HG03039 (cell line): ENCODE data around the gene PPP3CA.
A peak's percentile ranks its signal among the peaks of the same experiment; 100 is the strongest.
"Not testable (repeated sequence)": the region's sequence is repeated elsewhere in the genome, so short reads cannot be mapped to it uniquely, and the experiment has no call there.

Source experiments
- ATAC-seq: cut with Tn5 transposase; IDR thresholded peaks from one replicate; pipeline ENCODE4 v1.9.1; 2021; ENCODE audit warnings: mild to moderate bottlenecking, moderate library complexity; ENCODE audit not compliant: unreplicated experiment

Gene PPP3CA

DNA sequence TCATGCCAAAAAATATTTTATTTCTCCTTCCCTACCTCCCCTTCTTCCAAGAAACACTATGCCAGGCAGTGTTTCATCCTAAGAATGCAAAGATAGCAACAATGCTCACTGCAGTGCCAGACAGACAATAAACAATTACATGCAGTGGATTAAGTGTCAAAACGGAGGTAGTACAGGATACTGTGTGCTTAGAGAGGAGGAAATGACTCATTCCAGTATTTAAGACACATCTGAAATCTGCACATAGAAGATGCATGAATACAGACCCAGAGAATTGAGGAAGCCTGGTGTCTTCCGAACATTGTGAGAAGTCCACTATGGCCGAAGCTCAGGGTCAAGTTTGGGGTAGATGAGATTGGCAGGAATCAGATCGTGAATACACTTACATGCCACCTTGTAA, 326.4 kb downstream of the PPP3CA start:
- ATAC-seq = peak; percentile 55

DNA sequence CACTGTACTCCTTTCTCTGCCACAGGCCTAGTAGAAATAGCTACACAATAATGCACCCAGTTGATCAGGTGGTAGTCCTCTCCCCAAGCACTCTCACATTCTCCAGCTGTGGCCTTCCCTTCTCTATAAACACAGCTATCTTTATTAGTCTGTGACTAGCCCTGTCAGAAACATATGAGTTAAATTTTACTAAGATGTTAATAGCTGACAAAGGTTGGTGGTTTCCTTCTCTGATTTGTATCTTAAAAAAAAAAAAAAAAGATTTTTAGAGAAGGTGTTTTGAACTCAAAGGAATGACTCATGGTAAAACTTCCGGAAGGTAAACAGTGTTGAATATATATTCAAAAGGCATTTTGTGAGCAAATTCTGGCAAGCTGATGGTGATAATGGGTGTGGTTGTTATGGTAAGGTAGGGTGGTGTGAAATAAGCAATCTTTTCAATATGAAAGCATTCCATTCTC, 327.4 kb downstream of the PPP3CA start:
- ATAC-seq = peak; percentile 34

DNA sequence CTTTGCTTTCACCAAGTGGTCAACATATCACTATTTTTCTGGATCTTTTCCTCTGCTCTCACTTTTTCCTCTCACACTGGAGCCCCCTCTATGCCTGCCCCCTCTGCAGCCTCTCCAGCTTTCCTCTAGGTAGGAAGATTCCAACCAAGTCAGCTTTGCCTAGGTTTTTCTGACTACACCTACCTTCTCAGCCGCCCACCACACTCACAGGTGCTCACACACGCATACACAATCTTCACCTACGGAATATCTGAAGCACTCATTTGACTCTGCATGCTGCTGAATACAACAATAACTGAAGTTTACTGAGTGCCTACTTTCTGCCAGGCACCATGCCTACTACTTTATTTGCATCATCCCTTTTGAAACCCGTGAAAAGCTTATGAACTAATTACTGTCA, 328.0 kb downstream of the PPP3CA start:
- no peak for ATAC-seq

DNA sequence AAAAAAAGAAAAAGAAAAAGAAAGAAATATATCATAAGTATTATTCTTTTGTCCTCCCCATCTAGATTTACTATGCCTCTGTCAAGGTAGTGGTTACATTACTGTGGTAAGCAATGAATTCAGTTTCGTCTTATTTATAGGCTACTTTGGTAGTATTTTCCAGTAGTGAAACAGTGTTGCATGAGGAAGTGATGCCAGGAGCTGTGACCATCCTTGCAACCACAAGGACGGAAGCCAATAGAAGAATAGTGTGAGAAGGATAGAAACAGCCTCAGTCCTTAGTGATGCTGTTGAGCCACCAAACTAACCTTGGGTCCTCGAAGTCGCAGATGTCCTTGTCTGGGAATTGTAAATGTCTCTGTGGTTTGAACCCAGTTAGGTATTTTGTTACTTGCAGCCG, 328.5 kb downstream of the PPP3CA start:
- ATAC-seq = peak; percentile 74

DNA sequence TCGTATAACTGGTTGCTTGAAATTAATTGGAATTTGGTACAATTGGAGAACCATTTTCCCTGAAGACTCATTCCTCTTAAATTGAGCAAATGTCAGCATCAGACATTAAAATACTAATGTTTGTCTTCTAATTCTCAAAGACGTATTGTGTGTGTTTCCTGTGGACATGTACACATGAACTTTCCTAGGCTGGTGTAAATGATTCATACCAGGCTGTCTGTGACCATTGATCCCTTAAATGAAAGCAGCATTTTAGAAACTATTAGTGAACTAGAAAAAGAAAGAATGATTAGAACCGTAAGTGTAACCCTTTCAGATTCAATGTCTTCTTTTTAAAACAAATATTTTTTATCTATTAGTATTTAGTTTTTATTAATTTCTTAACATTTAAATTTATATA, 332.9 kb downstream of the PPP3CA start:
- ATAC-seq = peak; percentile 37

DNA sequence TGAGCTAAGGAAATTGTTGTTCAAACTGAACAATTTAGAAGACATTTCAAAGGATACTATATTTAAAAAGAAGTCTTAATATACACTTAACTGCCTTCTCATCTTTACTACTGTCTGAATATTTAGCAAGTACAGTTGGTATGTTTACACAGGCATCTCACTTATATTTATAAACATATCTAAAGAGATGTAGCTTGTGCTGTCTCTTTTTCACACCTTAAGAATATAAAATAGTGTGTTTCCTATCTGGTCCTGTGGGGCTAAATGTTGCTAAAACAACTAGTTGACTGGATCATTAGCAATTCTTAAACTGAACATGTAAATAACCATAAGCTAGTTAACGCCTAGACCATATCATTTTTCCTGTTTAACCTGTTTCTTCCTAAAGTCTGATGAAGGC, 336.3 kb downstream of the PPP3CA start:
- no peak for ATAC-seq

DNA sequence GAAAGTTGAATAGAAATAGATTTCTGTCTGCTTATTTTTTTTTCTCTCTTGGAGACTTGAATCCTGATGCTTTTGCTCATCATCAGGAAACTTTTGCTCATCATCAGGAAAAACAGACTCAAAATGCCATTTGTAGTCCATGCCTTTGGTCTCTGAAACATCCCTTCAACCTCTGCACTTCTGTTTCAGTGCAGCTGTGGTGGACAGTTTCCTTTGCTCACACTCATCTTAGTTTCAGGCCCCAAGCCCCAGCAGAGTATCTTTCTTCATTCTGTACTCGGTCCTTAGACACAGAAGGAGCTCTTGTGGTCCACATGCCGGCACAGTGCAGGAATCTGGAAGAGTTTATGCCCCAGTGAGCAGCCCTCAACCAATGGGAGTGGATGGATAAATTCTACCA, 337.9 kb downstream of the PPP3CA start:
- peak; percentile 46 for ATAC-seq

DNA sequence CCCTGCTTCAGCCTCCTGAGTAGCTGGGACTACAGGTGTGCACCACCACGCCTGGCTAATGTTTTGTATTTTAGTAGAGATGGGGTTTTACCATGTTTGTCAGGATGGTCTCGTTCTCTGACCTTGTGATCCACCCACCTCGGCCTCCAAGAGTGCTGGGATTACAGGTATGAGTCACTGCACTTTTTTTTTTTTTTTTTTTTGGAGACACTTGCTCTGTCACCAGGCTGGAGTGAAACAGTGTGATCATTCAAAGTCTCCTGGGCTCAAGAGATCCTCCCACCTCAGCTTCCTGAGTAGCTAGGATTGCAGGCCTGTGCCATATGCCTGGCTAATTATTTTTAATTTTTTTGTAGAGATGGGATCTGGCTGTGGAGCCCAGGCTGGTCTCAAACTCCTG, 338.8 kb downstream of the PPP3CA start:
- no peak for ATAC-seq

DNA sequence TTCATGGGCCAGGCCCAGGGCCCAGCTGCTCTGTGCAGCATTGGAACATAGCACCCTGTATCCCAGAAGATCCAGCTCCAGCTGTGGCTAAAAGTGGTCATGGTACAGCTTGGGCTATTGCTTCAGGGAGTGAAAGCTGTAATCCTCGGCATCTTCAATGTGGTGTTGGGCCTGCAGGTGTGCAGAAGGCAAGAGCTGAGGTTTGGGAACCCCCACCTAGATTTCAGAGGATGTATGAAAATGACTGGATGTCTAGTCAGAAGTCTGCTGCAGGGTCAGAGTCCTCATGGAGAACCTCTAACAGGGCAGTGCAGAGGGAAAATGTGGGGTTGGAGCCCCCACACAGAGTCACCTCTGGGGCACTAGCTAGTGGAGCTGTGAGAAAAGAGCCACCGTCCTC, 341.7 kb downstream of the PPP3CA start:
- peak; percentile 51 for ATAC-seq

DNA sequence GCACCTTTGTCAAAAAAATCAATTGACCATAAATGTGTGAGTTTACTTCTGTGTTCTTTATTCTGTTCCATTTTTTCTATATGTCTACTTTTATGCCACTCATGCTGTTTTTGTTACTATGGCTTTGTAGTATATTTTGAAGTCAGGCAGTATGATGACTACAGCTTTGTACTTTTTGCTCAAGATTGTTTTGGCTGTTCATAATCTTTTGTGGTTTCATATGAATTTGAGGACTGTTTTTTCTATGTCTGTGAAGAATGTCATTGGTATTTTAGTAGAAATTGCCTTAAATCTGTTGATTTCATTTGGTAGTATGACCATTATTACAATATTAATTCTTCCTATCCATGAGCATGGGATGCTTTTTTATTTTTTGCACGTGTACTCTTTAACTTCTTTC, 346.8 kb downstream of the PPP3CA start:
- no peak for ATAC-seq

DNA sequence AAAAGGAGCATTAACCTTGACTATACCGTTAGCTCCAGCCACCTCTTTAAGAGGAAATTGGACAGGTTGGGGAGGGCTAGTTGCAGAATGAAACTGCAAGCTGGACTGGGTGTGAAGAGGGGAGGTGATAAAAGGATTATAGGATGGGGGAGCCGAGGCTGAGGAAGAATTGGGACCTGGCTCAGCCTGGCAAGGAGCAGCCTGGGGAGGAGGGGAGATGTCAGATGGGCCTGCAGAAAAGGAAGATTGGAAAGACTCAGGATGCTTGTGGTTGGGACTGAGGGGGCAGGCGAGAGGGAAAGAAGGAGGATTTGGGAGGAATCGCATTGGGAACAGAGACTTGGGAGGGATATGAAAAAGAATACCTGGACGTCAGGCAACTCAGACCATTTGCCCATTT, 351.7 kb downstream of the PPP3CA start:
- ATAC-seq = no peak

DNA sequence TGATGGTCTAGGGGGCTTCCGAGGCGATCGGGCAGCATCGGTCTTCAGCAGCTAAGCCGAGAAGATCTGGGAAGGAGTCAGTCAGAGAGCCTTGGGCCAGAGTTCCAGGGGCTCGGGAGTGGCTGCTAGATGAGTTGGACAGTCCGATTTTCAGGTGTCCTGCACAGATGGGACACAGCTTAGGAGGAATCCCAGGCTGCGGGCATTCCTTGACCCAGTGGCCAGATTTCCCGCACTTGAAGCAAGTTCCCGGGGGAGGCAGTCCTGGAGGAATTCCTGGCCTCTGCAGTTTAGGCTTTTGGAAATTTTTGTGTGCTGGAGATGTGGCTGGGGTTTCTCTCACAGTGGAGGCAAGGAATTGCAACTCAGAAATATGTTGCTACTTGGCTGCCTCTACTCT, 352.3 kb downstream of the PPP3CA start:
- ATAC-seq = not testable (repeated sequence)

DNA sequence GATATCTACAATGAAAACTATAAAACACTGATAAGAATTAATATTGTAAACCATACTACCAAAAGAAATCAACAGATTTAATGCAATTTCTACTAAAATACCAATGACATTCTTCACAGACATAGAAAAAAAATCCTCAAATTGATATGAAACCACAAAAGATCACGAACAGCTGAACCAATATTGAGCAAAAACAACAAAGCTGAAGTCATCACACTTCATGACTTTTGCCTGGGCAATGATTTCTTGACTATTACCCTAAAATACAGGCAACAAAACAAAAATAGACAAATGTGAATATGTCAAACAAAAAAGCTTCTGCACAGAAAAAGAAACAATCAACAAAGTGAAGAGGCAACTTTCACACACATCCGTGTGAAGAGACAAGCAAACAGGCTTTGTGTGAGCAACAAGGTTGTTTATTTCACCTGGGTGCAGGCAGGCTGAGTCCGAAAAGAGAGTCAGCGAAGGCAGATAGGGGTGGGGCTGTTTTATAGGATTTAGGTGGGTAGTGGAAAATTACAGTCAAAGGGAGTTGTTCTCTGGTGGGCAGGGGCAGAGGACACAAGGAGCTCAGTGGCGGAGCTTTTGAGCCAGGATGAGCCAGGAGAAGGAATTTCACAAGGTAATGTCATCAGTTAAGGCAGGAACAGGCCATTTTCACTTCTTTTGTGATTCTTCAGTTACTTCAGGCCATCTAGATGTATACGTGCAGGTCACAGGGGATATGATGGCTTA, 355.8 kb downstream of the PPP3CA start:
- ATAC-seq = not testable (repeated sequence)

DNA sequence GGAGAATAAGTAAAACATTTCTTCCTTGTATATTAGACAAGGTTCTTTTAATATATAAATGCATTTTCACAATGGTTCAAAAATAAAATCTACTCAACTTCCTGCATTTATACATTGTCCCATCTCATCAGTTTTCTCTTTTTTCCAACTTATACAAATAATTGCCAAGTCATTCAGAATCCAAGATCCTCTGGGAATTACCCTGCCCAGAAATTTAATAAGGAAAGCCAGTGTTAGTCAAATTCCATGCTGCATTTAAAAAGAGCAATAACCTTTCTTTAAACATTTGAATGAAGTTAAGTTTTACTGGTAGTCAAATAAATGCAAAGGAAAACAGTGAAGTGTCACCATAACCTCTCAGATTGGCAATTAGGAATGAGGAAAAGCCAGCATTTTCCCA, 357.9 kb downstream of the PPP3CA start:
- ATAC-seq = no peak

DNA sequence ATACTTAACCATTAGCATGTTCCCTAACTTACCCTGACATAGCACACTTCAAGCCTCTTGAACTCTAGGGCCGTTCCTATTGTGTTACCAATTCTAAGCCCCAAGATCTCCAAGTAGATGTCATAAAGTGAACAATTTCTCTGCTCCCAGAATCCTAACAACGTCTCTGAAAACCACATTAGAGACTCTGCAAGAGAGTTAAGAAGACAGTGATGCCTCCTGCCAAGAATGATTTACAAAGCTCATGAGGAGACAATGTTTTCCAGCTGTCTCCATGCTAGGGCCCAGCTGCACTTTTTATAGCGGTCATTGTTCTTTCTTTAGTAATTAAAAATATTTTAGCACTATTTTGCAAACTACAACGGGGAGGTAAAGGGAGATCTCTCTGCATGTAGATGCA, 358.4 kb downstream of the PPP3CA start:
- ATAC-seq = no peak

DNA sequence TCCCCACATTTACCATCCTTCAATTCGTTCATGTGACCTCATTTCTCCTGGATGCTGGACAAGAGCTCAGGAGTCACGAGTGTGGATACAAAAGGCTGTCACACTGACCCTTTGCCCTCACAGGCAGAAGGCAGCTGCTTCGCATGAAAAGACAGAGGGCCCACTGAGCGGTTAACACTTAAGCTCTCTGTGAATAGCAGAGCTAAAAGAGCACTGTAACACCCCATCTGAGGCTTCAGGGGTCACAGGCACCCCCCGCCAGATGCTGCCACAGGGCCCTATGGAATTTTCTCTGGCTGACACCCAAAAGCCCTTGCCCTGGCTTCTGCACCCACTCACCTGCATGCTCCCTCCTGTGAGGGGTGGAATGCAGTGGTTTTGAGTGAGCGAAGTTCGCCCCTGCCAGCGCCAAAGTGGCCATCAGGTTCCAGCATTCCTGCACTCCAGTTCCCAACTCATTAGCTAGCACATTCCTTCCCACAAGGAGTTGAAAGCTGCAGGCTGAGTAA, 360.9 kb downstream of the PPP3CA start:
- ATAC-seq = no peak

DNA sequence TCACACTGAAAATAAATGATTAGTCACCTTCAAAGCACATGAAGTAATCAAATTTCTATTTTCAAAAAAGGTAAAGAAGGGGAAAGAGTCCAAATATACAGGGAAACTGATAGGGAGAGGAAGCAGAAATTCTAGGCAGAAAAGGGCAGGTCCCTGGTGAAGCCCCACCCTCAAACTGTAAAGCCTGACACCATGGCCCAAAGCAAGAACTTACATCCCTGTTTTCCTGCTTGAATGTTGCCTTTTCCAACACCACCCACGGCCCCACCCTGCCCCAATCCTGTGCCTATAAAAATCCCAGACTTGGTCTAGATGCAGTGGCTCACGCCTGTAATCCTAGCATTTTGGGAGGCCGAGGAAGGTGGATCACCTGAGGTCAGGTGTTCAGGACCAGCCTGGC, 361.8 kb downstream of the PPP3CA start:
- no peak for ATAC-seq

DNA sequence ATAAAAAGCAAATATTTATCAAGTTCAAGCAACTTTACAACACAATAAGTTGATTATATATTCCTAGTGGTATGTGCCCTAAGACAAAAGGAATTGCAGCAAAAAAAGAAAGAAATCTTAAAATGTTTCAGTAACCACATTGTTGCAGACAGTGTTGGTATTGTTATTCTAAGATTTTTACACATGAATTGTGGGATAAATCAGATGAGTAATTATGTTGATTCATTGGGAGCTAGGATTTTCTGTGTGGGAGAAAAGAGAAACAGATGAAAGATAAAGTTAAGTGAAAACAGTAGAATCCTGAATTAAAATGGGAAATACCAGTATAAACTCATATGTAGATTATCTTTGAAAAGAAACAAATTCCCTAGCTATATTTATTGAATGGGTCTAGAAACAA, 362.4 kb downstream of the PPP3CA start:
- no peak for ATAC-seq

DNA sequence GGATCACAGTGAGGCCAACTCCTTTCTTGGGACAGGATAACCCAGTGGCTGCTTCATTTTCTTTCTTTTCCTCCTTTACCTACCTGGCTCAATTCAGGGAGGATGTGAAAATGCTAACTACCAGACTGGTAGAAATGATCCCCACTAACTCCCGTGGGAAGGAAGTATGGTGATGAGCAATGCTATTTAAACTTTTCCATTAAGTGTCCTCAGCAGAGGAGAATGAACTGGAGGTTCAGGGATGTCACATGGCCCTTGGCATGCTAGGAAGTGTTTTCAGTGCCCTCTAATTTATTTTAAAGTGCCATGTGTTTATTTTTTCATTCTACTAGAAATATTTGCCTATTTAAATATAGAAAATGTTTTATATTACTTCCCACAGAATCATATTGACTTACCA, 363.9 kb downstream of the PPP3CA start:
- ATAC-seq = no peak

DNA sequence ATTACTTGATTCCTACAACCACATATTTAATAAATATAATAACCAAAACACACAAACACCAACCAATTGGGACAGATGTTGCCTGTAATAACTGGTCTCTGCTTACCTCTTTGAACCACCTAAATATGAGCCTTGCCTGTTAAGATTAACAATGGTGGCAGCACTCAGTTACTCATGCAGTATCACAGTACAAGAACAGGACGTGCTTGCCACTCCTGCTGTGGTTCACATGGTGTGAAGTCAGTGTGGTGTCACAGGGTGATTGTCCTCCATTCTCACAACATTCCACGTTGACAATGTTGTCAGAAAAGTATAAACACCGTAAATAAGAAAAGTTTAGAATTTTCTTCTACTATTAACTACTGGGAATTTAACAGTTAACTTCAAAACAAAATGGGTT, 365.0 kb downstream of the PPP3CA start:
- ATAC-seq = no peak

DNA sequence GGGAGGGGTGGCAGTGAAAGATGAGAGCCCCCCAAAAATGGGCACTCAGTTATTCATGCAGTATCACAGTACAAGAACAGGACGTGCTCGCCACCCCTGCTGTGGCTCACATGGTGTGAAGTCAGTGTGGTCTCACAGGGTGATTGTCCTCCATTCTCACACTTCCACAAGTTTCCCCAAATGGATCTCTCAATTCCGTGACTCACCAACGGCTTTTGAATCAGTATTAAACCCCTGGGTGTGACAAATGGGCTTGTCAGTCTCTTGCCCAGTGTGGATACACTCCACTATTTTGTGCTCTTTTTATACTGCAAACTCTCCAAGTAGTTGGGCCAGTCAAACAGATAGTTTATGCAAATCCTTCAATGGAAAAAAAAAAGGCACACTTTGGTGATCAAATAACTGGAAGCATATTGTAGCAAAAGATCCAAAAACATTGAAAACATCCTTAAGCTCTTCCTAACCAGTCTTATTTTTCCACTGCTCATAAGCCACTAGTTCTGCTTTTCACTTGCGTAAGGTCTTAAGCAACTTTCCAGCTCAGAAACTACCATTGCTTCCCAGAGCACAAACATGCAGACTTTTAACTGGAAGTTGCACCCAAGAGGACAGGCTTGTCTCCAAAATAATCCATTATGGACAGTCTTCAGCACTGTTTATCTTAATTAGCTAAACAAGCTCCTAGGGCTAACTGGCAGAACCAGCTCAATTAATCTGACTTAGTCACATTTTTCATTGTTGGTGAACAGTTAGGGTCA, 365.7 kb downstream of the PPP3CA start:
- no peak for ATAC-seq

DNA sequence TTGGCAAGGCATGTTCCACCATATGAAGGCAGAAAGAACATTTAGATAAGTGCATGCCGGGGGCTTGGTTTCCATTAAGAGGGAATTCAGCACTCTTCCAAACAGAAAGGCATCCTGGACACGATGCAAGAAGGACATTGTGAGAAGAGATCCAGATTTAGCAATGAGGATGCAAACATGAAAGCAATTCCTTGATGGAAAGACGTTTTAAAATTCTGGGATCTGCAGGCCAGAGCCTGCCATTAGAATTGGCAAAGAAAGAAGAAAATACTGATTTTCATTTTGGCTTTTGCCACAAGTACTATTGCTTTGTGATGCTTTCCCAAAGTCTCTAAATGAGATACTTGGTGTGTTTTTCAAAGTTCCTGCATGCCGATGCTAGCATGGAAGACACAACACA, 367.6 kb downstream of the PPP3CA start:
- ATAC-seq = no peak
